Measurements from ENCODE around the gene CT55. TPM values are rescaled to one million over a fixed set of nuclear protein-coding genes. Genes with fewer than 3 reads are reported as not detected.
A peak's percentile ranks its signal among the peaks of the same experiment; 100 is the strongest.

The CT55 gene
- total and polyA plus RNA-seq, 8 donors: 0.16 to 0.43 (median 0.23) TPM; not detected in 3

DNA sequence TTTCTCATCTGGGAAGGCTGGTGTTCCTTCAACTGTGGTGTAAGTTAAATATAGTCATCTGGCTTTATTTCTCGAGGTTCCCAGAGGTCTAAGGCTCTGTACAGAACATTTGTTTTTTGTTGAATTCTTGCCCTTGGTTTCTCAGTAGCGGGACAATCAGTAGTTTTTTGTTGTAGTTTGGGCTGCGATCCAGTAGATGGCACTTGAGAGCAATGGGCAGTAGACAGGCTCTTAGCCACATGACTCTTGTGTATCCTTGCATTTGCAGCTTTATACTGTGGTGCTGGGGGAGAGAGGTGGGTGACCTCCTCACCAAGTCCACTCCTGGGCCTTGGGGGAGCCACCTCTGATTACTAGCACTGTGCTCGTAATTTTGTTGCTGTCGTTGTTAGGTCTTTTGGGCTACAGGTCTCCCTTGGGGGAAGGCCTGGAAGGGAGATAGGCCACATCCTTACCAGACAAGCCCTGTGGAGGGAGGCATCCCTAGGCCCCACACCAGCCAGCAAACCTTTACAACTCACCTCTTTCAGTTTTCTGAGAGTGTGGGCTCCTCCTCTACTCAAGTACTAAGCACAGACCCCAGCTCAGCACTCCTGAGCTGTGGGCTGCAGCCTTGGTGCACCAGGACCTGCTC is 59.0 kb downstream of the CT55 start:
- intact Hi-C loops (cut with DNase I): no loop called here
- DNase-seq (no peak), ATAC-seq (peak; percentile 84)
- Histone ChIP-seq H3K27ac (no peak overlapping the region), H3K4me3 (no peak overlapping the region), H3K9me3 (no peaks in the 10 kb centered on the region), H3K27me3 (no peaks in the 10 kb centered on the region), H3K4me1 (no peaks in the 10 kb centered on the region), H3K36me3 (no peaks in the 10 kb centered on the region)
- TF ChIP-seq CTCF (IDR thresholded peaks at IDR 0.05): peak; percentile 33 to 36

DNA sequence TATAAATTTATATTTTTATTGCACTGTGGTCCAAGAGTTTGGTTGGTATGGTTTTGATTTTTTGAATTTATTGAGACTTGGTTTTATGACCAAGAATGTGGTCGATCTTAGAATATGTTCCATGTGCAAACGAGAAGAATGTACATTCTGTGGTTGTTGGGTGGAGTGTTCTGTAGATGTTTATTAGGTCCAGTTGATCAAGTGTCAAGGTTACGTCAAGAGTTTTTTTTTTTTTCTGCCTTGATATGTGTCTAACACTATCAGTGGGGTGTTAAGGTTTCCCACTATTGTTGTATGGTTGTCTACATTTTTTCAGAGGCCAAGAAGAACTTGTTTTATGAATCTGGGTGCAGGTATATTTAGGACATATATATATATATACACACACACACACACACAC is 61.6 kb downstream of the CT55 start:
- ATAC-seq (no peak), DNase-seq (no peak)
- H3K27me3 ChIP-seq: no peaks in the 10 kb centered on the region
- no peaks in the 10 kb centered on the region for H3K36me3 ChIP-seq
- no peak overlapping the region for H3K27ac ChIP-seq
- H3K4me1 ChIP-seq: no peaks in the 10 kb centered on the region
- intact Hi-C loops (cut with DNase I): no loop called here
- no peaks in the 10 kb centered on the region for H3K9me3 ChIP-seq
- H3K4me3 ChIP-seq: no peak overlapping the region
- no peak for TF ChIP-seq CTCF (IDR thresholded peaks at IDR 0.05)

Other genes starting within 250 kb of the CT55 start
- 1 to 10 TPM; 3.0 to 4.4 TPM for gene SMIM10, start 180.4 kb downstream of the CT55 start, total RNA-seq
- gene SMIM10, start 180.4 kb downstream of the CT55 start, polyA plus RNA-seq (ENCODE audit: insufficient read length in 6 of 6): 1 to 10 TPM; 6.1 to 8.2 (median 7.1) TPM
- 10 to 100 TPM; 15.4 to 18.7 TPM for gene RTL8B, start 148.9 kb downstream of the CT55 start, total RNA-seq
- 10 to 100 TPM; 15.2 to 22.4 (median 20.7) TPM for gene RTL8B, start 148.9 kb downstream of the CT55 start, polyA plus RNA-seq (ENCODE audit: insufficient read length in 6 of 6)
- 100 to 1,000 TPM in 1 of 2 donors, 10 to 100 TPM in 1; 89.5 to 132 TPM for gene RTL8C, start 139.0 kb downstream of the CT55 start, total RNA-seq
- gene RTL8C, start 139.0 kb downstream of the CT55 start, polyA plus RNA-seq (ENCODE audit: insufficient read length in 6 of 6): 100 to 1,000 TPM; 171 to 253 (median 219) TPM
- 10 to 100 TPM; 30.0 to 36.6 TPM for gene RTL8A, start 119.3 kb downstream of the CT55 start, total RNA-seq
- gene RTL8A, start 119.3 kb downstream of the CT55 start, polyA plus RNA-seq (ENCODE audit: insufficient read length in 6 of 6): 10 to 100 TPM; 61.0 to 74.3 (median 71.5) TPM
- gene SMIM10L2B, start 72.7 kb downstream of the CT55 start, total RNA-seq: 1 to 10 TPM; 1.9 to 3.3 TPM
- 1 to 10 TPM; 2.8 to 4.6 (median 4.3) TPM for gene SMIM10L2B, start 72.7 kb downstream of the CT55 start, polyA plus RNA-seq (ENCODE audit: insufficient read length in 6 of 6)
- not detected for gene ETDB, start 50.9 kb downstream of the CT55 start, total RNA-seq
- gene ETDB, start 50.9 kb downstream of the CT55 start, polyA plus RNA-seq (ENCODE audit: insufficient read length in 6 of 6): under 1 TPM in 1 of 6 donors, not detected in 5; 0.33 TPM
- not detected for gene ETDA, start 80.7 kb upstream of the CT55 start, total RNA-seq
- under 1 TPM in 4 of 6 donors, not detected in 2; 0.28 to 0.43 (median 0.38) TPM for gene ETDA, start 80.7 kb upstream of the CT55 start, polyA plus RNA-seq (ENCODE audit: insufficient read length in 6 of 6)
- not detected for gene ETDC, start 138.1 kb upstream of the CT55 start, total RNA-seq
- gene ETDC, start 138.1 kb upstream of the CT55 start, polyA plus RNA-seq (ENCODE audit: insufficient read length in 6 of 6): 1 to 10 TPM in 4 of 6 donors, not detected in 2; 1.2 to 1.7 (median 1.3) TPM
- 10 to 100 TPM in 1 of 2 donors, 1 to 10 TPM in 1; 9.3 to 11.0 TPM for gene ZNF75D, start 172.7 kb upstream of the CT55 start, total RNA-seq
- gene ZNF75D, start 172.7 kb upstream of the CT55 start, polyA plus RNA-seq (ENCODE audit: insufficient read length in 6 of 6): 10 to 100 TPM; 22.4 to 28.7 (median 27.5) TPM
- gene ZNF449, start 173.4 kb upstream of the CT55 start, total RNA-seq: 1 to 10 TPM; 6.2 to 6.4 TPM
- 10 to 100 TPM; 11.7 to 13.1 (median 12.2) TPM for gene ZNF449, start 173.4 kb upstream of the CT55 start, polyA plus RNA-seq (ENCODE audit: insufficient read length in 6 of 6)